ENCODE measurements around the gene CUL9. TPM values are rescaled to one million over a fixed set of nuclear protein-coding genes. Genes with fewer than 3 reads are reported as not detected.

The CUL9 gene
- total RNA-seq, 2 experiments from 2014 or later = 75.1 to 80.8 TPM

- no peak overlapping the region for H3K27ac Mint-ChIP-seq
- POLR2A ChIA-PET = no interaction called here
- peaks cover 10% of the 10 kb centered on the region for H3K4me1 Mint-ChIP-seq
These were observed 91.7 kb downstream of the CUL9 start for GRCh38 chr6:43273707-43274106.

More at GRCh38 chr6:43273707-43274106, 91.7 kb downstream of the CUL9 start:
- Mint-ChIP-seq H3K9me3 (no peaks in the 10 kb centered on the region), H3K27me3 (peaks cover 62% of the 10 kb centered on the region), H3K36me3 (no peaks in the 10 kb centered on the region), H3K4me3 (no peak overlapping the region)
- DNase-seq (no peak), ATAC-seq (ENCODE audit: low read depth) (no peak)

Other genes starting within 250 kb of the CUL9 start
- gene GNMT, start 221.4 kb upstream of the CUL9 start, total RNA-seq = 1 to 10 TPM; 1.0 to 1.2 TPM
- 10 to 100 TPM; 27.1 to 27.6 TPM for gene PEX6, start 203.0 kb upstream of the CUL9 start, total RNA-seq
- 10 to 100 TPM; 54.7 to 58.8 TPM for gene PPP2R5D, start 197.6 kb upstream of the CUL9 start, total RNA-seq
- gene MEA1, start 168.2 kb upstream of the CUL9 start, total RNA-seq = 10 to 100 TPM; 61.2 to 70.1 TPM
- gene KLHDC3, start 167.9 kb upstream of the CUL9 start, total RNA-seq = 10 to 100 TPM; 69.4 to 69.9 TPM
- gene RRP36, start 160.6 kb upstream of the CUL9 start, total RNA-seq = 10 to 100 TPM; 63.8 to 65.6 TPM
- 10 to 100 TPM; 10.2 to 12.7 TPM for gene CUL7, start 128.3 kb upstream of the CUL9 start, total RNA-seq
- gene MRPL2, start 122.8 kb upstream of the CUL9 start, total RNA-seq = 10 to 100 TPM; 50.1 to 65.2 TPM
- gene KLC4, start 122.6 kb upstream of the CUL9 start, total RNA-seq = 10 to 100 TPM; 25.2 to 33.8 TPM
- gene PTK7, start 105.9 kb upstream of the CUL9 start, total RNA-seq = 1 to 10 TPM; 1.4 to 1.9 TPM
- 10 to 100 TPM; 34.4 to 36.0 TPM for gene SRF, start 10.9 kb upstream of the CUL9 start, total RNA-seq
- 10 to 100 TPM; 42.2 to 43.7 TPM for gene DNPH1, start 47.3 kb downstream of the CUL9 start, total RNA-seq
- gene TTBK1, start 61.3 kb downstream of the CUL9 start, total RNA-seq = not detected
- not detected for gene SLC22A7, start 116.1 kb downstream of the CUL9 start, total RNA-seq
- under 1 TPM; 0.47 to 0.62 TPM for gene CRIP3, start 126.6 kb downstream of the CUL9 start, total RNA-seq
- gene ZNF318, start 187.5 kb downstream of the CUL9 start, total RNA-seq = 10 to 100 TPM; 17.0 to 18.2 TPM
- gene ABCC10, start 245.3 kb downstream of the CUL9 start, total RNA-seq = 10 to 100 TPM; 51.0 to 58.3 TPM